NCI-H146 treated with DMSO at 0.1 percent for 48 hours (cell line): Measurements from ENCODE around the gene MDH2.
A peak's percentile ranks its signal among the peaks of the same experiment; 100 is the strongest.
"Not testable (repeated sequence)": the region's sequence is repeated elsewhere in the genome, so short reads cannot be mapped to it uniquely, and the experiment has no call there.

ENCODE experiments used
- DNase-seq: peaks from one replicate; lab custom pipeline; 2025; ENCODE audit not compliant: unreplicated experiment; lab: John Stamatoyannopoulos, UW

Gene MDH2

GRCh38 chr7:76106893-76107292 is 59.0 kb downstream of the MDH2 start:
- no peak for DNase-seq

- DNase-seq = peak; percentile 30
Observed at GRCh38 chr7:76108540-76109233, 60.8 kb downstream of the MDH2 start.

- DNase-seq = peak; percentile 42
Observed at GRCh38 chr7:76113042-76113630, 65.2 kb downstream of the MDH2 start.

GRCh38 chr7:76114742-76115141 is 66.8 kb downstream of the MDH2 start:
- DNase-seq = not testable (repeated sequence)
